ENCODE results near the gene RBM34. TPM values are rescaled to one million over a fixed set of nuclear protein-coding genes. Genes with fewer than 3 reads are reported as not detected.

Gene RBM34
- total RNA-seq, 1 donor: 55.2 TPM

GRCh38 chr1:235190431-235190830, 29.4 kb upstream of the RBM34 start:
- TF ChIP-seq CTCF (IDR thresholded peaks at IDR 0.05; ENCODE audit: insufficient read depth, low read length): no peak
- DNase-seq (ENCODE audit: low read depth): no peak
- H3K4me3 ChIP-seq (ENCODE audit: low read depth, low read length): no peak overlapping the region

GRCh38 chr1:235187316-235187715, 26.3 kb upstream of the RBM34 start:
- no peak for TF ChIP-seq CTCF (IDR thresholded peaks at IDR 0.05; ENCODE audit: insufficient read depth, low read length)
- no peak overlapping the region for H3K4me3 ChIP-seq (ENCODE audit: low read depth, low read length)
- no peak for DNase-seq (ENCODE audit: low read depth)

GRCh38 chr1:235181561-235182245, 20.7 kb upstream of the RBM34 start:
- no peak for DNase-seq (ENCODE audit: low read depth)
- no peak for TF ChIP-seq CTCF (IDR thresholded peaks at IDR 0.05; ENCODE audit: insufficient read depth, low read length)
- no peak overlapping the region for H3K4me3 ChIP-seq (ENCODE audit: low read depth, low read length)

GRCh38 chr1:235180916-235181460, 19.9 kb upstream of the RBM34 start:
- TF ChIP-seq CTCF (IDR thresholded peaks at IDR 0.05; ENCODE audit: insufficient read depth, low read length): no peak
- no peak overlapping the region for H3K4me3 ChIP-seq (ENCODE audit: low read depth, low read length)
- no peak for DNase-seq (ENCODE audit: low read depth)

- no peak for TF ChIP-seq CTCF (IDR thresholded peaks at IDR 0.05; ENCODE audit: insufficient read depth, low read length)
- DNase-seq (ENCODE audit: low read depth): no peak
- H3K4me3 ChIP-seq (ENCODE audit: low read depth, low read length): no peak overlapping the region
These were observed 15.4 kb upstream of the RBM34 start for GRCh38 chr1:235176486-235176885.

- no peak overlapping the region for H3K4me3 ChIP-seq (ENCODE audit: low read depth, low read length)
- TF ChIP-seq CTCF (IDR thresholded peaks at IDR 0.05; ENCODE audit: insufficient read depth, low read length): no peak
- DNase-seq (ENCODE audit: low read depth): no peak
These were observed 8.9 kb upstream of the RBM34 start for GRCh38 chr1:235169986-235170385.

- H3K4me3 ChIP-seq (ENCODE audit: low read depth, low read length): no peak overlapping the region
- no peak for TF ChIP-seq CTCF (IDR thresholded peaks at IDR 0.05; ENCODE audit: insufficient read depth, low read length)
- DNase-seq (ENCODE audit: low read depth): no peak
These were observed 7.3 kb upstream of the RBM34 start for GRCh38 chr1:235168375-235168774.
